ENCODE data around the gene KRTAP10-3. TPM values are rescaled to one million over a fixed set of nuclear protein-coding genes. Genes with fewer than 3 reads are reported as not detected.

KRTAP10-3 gene
- total and polyA plus RNA-seq, 2 of the 13 experiments (the other 11 are each of a cell fraction or from before 2014, with no cell fraction given): not detected

- TF ChIP-seq ZNF234 (CRISPR knock-in tag; conservative IDR thresholded peaks at IDR 0.05): no peak
- TF ChIP-seq, protein P1, sequence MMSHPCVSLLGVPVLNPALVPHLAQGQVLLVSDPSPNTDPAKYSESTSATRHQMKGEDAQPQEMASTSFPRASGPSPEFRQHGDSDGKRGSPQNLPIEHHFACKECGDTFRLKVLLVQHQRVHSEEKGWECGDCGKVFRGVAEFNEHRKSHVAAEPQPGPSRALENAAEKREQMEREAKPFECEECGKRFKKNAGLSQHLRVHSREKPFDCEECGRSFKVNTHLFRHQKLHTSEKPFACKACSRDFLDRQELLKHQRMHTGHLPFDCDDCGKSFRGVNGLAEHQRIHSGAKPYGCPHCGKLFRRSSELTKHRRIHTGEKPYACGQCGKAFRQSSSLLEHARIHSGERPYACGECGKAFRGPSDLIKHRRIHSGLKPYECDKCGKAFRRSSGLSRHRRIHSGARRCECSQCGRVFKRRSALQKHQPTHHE (CRISPR knock-in tag; IDR thresholded peaks at IDR 0.05; ENCODE audit: borderline replicate concordance): no peak
- no peak for TF ChIP-seq MAF1 (CRISPR knock-in tag; IDR thresholded peaks at IDR 0.05; ENCODE audit: borderline replicate concordance)
- no peak for TF ChIP-seq JARID2 (CRISPR knock-in tag; IDR thresholded peaks at IDR 0.05; ENCODE audit: insufficient replicate concordance)
- TF ChIP-seq ZSCAN21 (CRISPR knock-in tag; IDR thresholded peaks at IDR 0.05; ENCODE audit: borderline replicate concordance): no peak
- TF ChIP-seq RXRA (CRISPR knock-in tag; IDR thresholded peaks at IDR 0.05): no peak
- no peak for TF ChIP-seq KMT2B (CRISPR knock-in tag; IDR thresholded peaks at IDR 0.05)
- TF ChIP-seq ZNF773 (CRISPR knock-in tag; IDR thresholded peaks at IDR 0.05; ENCODE audit: borderline replicate concordance): no peak
- TF ChIP-seq KDM4B (CRISPR knock-in tag; IDR thresholded peaks at IDR 0.05): 0 out of 2 replicates have a peak, but pooled peaks have one; percentile 16
- TF ChIP-seq POLR2G (IDR thresholded peaks at IDR 0.05; ENCODE audit: low read depth, low read length): no peak
- TF ChIP-seq WIZ (CRISPR knock-in tag; IDR thresholded peaks at IDR 0.05): no peak
- peak; percentile 53; the same call in 1 of the 2 replicates for TF ChIP-seq ZNF350 (CRISPR knock-in tag; IDR thresholded peaks at IDR 0.05; ENCODE audit: borderline replicate concordance, low read depth)
- no peak for TF ChIP-seq REXO4 (CRISPR knock-in tag; IDR thresholded peaks at IDR 0.05; ENCODE audit: borderline replicate concordance)
- no peak for TF ChIP-seq CC2D1A (CRISPR knock-in tag; IDR thresholded peaks at IDR 0.05)
- TF ChIP-seq, protein P2, sequence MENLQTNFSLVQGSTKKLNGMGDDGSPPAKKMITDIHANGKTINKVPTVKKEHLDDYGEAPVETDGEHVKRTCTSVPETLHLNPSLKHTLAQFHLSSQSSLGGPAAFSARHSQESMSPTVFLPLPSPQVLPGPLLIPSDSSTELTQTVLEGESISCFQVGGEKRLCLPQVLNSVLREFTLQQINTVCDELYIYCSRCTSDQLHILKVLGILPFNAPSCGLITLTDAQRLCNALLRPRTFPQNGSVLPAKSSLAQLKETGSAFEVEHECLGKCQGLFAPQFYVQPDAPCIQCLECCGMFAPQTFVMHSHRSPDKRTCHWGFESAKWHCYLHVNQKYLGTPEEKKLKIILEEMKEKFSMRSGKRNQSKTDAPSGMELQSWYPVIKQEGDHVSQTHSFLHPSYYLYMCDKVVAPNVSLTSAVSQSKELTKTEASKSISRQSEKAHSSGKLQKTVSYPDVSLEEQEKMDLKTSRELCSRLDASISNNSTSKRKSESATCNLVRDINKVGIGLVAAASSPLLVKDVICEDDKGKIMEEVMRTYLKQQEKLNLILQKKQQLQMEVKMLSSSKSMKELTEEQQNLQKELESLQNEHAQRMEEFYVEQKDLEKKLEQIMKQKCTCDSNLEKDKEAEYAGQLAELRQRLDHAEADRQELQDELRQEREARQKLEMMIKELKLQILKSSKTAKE (CRISPR knock-in tag; IDR thresholded peaks at IDR 0.05; ENCODE audit: borderline replicate concordance): no peak
- TF ChIP-seq ZNF576 (CRISPR knock-in tag; IDR thresholded peaks at IDR 0.05): no peak
- 0 out of 2 replicates have a peak, but pooled peaks have one; percentile 52 for TF ChIP-seq ZNF510 (CRISPR knock-in tag; IDR thresholded peaks at IDR 0.05; ENCODE audit: low read depth)
- TF ChIP-seq ZNF724P (CRISPR knock-in tag; IDR thresholded peaks at IDR 0.05; ENCODE audit: borderline replicate concordance): peak; percentile 71; the same call in 1 of the 2 replicates
- TF ChIP-seq, protein P3, sequence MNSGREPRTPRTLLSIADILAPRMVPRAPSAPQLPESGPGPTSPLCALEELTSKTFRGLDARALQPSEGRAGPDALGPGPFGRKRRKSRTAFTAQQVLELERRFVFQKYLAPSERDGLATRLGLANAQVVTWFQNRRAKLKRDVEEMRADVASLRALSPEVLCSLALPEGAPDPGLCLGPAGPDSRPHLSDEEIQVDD (CRISPR knock-in tag; IDR thresholded peaks at IDR 0.05; ENCODE audit: borderline replicate concordance): no peak
- no peak for TF ChIP-seq KMT2A (CRISPR knock-in tag; IDR thresholded peaks at IDR 0.05)
- TF ChIP-seq ADNP (CRISPR knock-in tag; IDR thresholded peaks at IDR 0.05): no peak
- TF ChIP-seq MAFK (conservative IDR thresholded peaks at IDR 0.05 in 1 of 2, IDR thresholded peaks at IDR 0.05 in 1 of 2; ENCODE audit: low read length in 2 of 2): peak; percentile 86 to 87
- TF ChIP-seq NONO (IDR thresholded peaks at IDR 0.05): no peak
- TF ChIP-seq NONO (CRISPR knock-in tag; conservative IDR thresholded peaks at IDR 0.05): peak; percentile 78
- TF ChIP-seq MLLT10 (CRISPR knock-in tag; IDR thresholded peaks at IDR 0.05): no peak
- no peak for TF ChIP-seq ZNF558 (CRISPR knock-in tag; IDR thresholded peaks at IDR 0.05; ENCODE audit: borderline replicate concordance)
- TF ChIP-seq ZNF605 (CRISPR knock-in tag; IDR thresholded peaks at IDR 0.05): peak; percentile 87
- TF ChIP-seq NPAS2 (CRISPR knock-in tag; IDR thresholded peaks at IDR 0.05; ENCODE audit: borderline replicate concordance): no peak
Observed at GRCh38 chr21:44510508-44511218, 47.9 kb downstream of the KRTAP10-3 start (continued).
